NCI-H2171 treated with DMSO at 0.1 percent for 48 hours (cell line): ENCODE data around the gene DISP3.

ENCODE experiments used
- DNase-seq: peaks from one replicate; lab custom pipeline; 2025; lab: John Stamatoyannopoulos, UW

DISP3 gene

GRCh38 chr1:11478571-11479374, at the start of gene DISP3:
Gene DISP3, plus strand, starts transcription at chr1:11479155. Its CDS starts 21,838 bp downstream, at chr1:11500993.
- peak; percentile 94 for DNase-seq

- DNase-seq: no peak
Observed at GRCh38 chr1:11429226-11429625, 49.7 kb upstream of the DISP3 start.

- DNase-seq: no peak
Observed at GRCh38 chr1:11429935-11430334, 49.0 kb upstream of the DISP3 start.

GRCh38 chr1:11431941-11432507, 46.9 kb upstream of the DISP3 start:
- DNase-seq: no peak

- DNase-seq: no peak
Observed at GRCh38 chr1:11432526-11432925, 46.4 kb upstream of the DISP3 start.

- peak; percentile 97 for DNase-seq
Observed at GRCh38 chr1:11434501-11434900, 44.5 kb upstream of the DISP3 start.

- DNase-seq: peak; percentile 92
Observed at GRCh38 chr1:11434926-11435325, 44.0 kb upstream of the DISP3 start.

- DNase-seq: no peak
Observed at GRCh38 chr1:11438996-11439395, 40.0 kb upstream of the DISP3 start.

- DNase-seq: no peak
Observed at GRCh38 chr1:11441211-11441952, 37.6 kb upstream of the DISP3 start.

- DNase-seq: no peak
Observed at GRCh38 chr1:11443043-11443442, 35.9 kb upstream of the DISP3 start.

GRCh38 chr1:11443961-11444658, 34.8 kb upstream of the DISP3 start:
- DNase-seq: no peak

GRCh38 chr1:11444907-11445306, 34.0 kb upstream of the DISP3 start:
- no peak for DNase-seq

GRCh38 chr1:11447903-11448302, 31.1 kb upstream of the DISP3 start:
- DNase-seq: no peak

- DNase-seq: peak; percentile 84
Observed at GRCh38 chr1:11448373-11449099, 30.4 kb upstream of the DISP3 start.

GRCh38 chr1:11449100-11449403, 29.9 kb upstream of the DISP3 start:
- no peak for DNase-seq

GRCh38 chr1:11450310-11450709, 28.6 kb upstream of the DISP3 start:
- no peak for DNase-seq

- DNase-seq: peak; percentile 93
Observed at GRCh38 chr1:11453742-11454491, 25.0 kb upstream of the DISP3 start.

GRCh38 chr1:11455967-11456570, 22.9 kb upstream of the DISP3 start:
- DNase-seq: no peak

- DNase-seq: peak; percentile 92
Observed at GRCh38 chr1:11456965-11457364, 22.0 kb upstream of the DISP3 start.

- DNase-seq: peak; percentile 52
Observed at GRCh38 chr1:11458811-11459275, 20.1 kb upstream of the DISP3 start.
